ENCODE measurements around the gene GCK.

Gene GCK

GRCh38 chr7:44153948-44154335, 35.3 kb downstream of the GCK start:
- no peak for DNase-seq

- DNase-seq, result no peak
These were observed 36.0 kb downstream of the GCK start for GRCh38 chr7:44152971-44153947.

- DNase-seq, result no peak
These were observed 37.3 kb downstream of the GCK start for GRCh38 chr7:44151956-44152355.

- DNase-seq, result no peak
These were observed 38.0 kb downstream of the GCK start for GRCh38 chr7:44150966-44151941.

GRCh38 chr7:44150466-44150832, 38.8 kb downstream of the GCK start:
- DNase-seq, result no peak

GRCh38 chr7:44149571-44150465, 39.4 kb downstream of the GCK start:
- DNase-seq, result no peak

- DNase-seq, result no peak
These were observed 40.2 kb downstream of the GCK start for GRCh38 chr7:44148961-44149536.

- DNase-seq, result no peak
These were observed 41.1 kb downstream of the GCK start for GRCh38 chr7:44148166-44148565.

GRCh38 chr7:44147026-44147991, 41.9 kb downstream of the GCK start:
- DNase-seq, result no peak

- peak; percentile 75 for DNase-seq
These were observed 43.0 kb downstream of the GCK start for GRCh38 chr7:44145969-44146911.

- DNase-seq, result peak; percentile 35
These were observed 43.7 kb downstream of the GCK start for GRCh38 chr7:44145479-44145968.

- DNase-seq, result no peak
These were observed 44.2 kb downstream of the GCK start for GRCh38 chr7:44144968-44145478.

GRCh38 chr7:44144426-44144967, 44.7 kb downstream of the GCK start:
- no peak for DNase-seq

GRCh38 chr7:44143646-44144250, 45.5 kb downstream of the GCK start:
- no peak for DNase-seq

- DNase-seq, result no peak
These were observed 47.2 kb downstream of the GCK start for GRCh38 chr7:44142028-44142427.

- no peak for DNase-seq
These were observed 47.9 kb downstream of the GCK start, which contains the start of gene MYL7 for GRCh38 chr7:44141221-44141850. TSS of gene MYL7 (minus strand) at chr7:44141332. CDS start at chr7:44141305, 27 bp downstream.

GRCh38 chr7:44140341-44140740, 48.9 kb downstream of the GCK start:
- no peak for DNase-seq
